ENCODE measurements around the gene REN. TPM values are rescaled to one million over a fixed set of nuclear protein-coding genes. Genes with fewer than 3 reads are reported as not detected.

REN gene
- total RNA-seq, 1 donor from 2014 or later, result not detected

DNA sequence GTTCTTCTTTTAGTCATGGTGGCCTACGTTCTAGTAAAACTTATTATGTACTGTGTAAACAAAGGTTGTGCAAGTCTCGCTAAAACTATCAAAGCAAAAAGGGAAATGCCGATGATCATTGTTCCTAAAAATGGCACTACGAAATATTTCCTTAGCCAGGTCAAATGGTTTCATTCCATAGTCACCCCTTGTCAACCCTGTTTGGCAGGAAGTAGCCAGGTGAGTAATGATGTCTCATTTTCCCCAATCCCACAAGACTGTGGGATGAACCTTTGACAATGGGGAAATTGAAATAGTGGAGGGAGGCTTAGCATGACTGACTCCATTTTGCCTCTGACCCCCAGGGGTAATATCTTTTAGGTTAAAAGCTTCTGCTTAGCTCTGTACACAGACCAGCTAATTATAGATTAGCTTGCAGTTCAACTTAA is 5.6 kb upstream of the REN start:
- TF ChIP-seq, protein P1, sequence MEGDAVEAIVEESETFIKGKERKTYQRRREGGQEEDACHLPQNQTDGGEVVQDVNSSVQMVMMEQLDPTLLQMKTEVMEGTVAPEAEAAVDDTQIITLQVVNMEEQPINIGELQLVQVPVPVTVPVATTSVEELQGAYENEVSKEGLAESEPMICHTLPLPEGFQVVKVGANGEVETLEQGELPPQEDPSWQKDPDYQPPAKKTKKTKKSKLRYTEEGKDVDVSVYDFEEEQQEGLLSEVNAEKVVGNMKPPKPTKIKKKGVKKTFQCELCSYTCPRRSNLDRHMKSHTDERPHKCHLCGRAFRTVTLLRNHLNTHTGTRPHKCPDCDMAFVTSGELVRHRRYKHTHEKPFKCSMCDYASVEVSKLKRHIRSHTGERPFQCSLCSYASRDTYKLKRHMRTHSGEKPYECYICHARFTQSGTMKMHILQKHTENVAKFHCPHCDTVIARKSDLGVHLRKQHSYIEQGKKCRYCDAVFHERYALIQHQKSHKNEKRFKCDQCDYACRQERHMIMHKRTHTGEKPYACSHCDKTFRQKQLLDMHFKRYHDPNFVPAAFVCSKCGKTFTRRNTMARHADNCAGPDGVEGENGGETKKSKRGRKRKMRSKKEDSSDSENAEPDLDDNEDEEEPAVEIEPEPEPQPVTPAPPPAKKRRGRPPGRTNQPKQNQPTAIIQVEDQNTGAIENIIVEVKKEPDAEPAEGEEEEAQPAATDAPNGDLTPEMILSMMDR (IDR thresholded peaks at IDR 0.05), result no peak
- DNase-seq (ENCODE audit: low spot score in 2 of 2), result no peak
- H3K4me3 ChIP-seq, result no peak overlapping the region

DNA sequence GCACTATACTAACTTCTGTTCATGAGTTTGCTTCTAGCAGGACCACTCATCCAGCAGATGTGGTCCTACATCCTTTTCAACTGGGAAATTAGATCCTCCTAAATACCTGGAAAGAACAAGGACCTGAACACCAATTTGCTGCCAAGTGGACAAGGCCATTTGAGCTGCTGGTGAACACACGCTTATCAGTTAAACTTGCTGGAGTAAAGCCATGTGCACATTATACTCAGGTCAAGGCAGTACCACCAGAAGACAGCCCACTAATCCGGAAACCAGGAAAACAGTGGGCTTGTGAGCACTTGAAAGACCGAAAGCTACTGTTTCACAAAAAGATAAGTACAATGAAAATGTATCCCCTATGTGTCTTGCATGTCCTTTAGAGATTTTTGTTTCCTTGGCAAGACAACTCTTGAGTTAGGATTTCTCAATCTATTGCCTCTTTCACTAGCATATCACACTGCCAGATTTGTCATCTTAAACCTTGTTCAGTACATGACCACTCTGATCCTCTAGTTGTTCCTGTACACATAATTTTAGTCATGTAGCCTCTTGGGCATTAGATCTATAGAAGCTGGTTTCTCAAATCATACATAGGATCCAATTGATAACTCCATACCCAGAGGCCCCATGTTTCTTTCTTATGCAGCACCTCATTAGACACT is 4.5 kb upstream of the REN start:
- no peak for DNase-seq (ENCODE audit: low spot score in 2 of 2)
- H3K4me3 ChIP-seq, result no peak overlapping the region
- no peaks in the 10 kb centered on the region for H3K27me3 ChIP-seq
- no peaks in the 10 kb centered on the region for H3K36me3 ChIP-seq
- intact Hi-C loops (cut with DNase I), result no loop called here
- H3K4me1 ChIP-seq, result no peaks in the 10 kb centered on the region
- H3K27ac ChIP-seq, result no peak overlapping the region
- H3K9me3 ChIP-seq, result peaks cover 3 to 25% of the 10 kb centered on the region in 2 donors
- TF ChIP-seq, protein P1 (IDR thresholded peaks at IDR 0.05), result no peak

More for the DNA sequence above, 5.6 kb upstream of the REN start:
- no peaks in the 10 kb centered on the region for H3K4me1 ChIP-seq
- peaks cover 3 to 25% of the 10 kb centered on the region in 2 donors for H3K9me3 ChIP-seq
- H3K36me3 ChIP-seq, result no peaks in the 10 kb centered on the region
- intact Hi-C loops (cut with DNase I), result no loop called here
- no peak overlapping the region for H3K27ac ChIP-seq
- no peaks in the 10 kb centered on the region for H3K27me3 ChIP-seq

- peaks cover 3 to 25% of the 10 kb centered on the region in 2 donors for H3K9me3 ChIP-seq
- H3K27ac ChIP-seq, result no peak overlapping the region
- no peak for DNase-seq (ENCODE audit: low spot score in 2 of 2)
- H3K4me3 ChIP-seq, result no peak overlapping the region
- no peaks in the 10 kb centered on the region for H3K27me3 ChIP-seq
- intact Hi-C loops (cut with DNase I), result no loop called here
- TF ChIP-seq, protein P1 (IDR thresholded peaks at IDR 0.05), result no peak
- H3K4me1 ChIP-seq, result no peaks in the 10 kb centered on the region
- H3K36me3 ChIP-seq, result no peaks in the 10 kb centered on the region
Observed at GRCh38 chr1:204169858-204170257, 3.7 kb upstream of the REN start.

- peaks cover 3 to 25% of the 10 kb centered on the region in 2 donors for H3K9me3 ChIP-seq
- intact Hi-C loops (cut with DNase I), result no loop called here
- no peak overlapping the region for H3K4me3 ChIP-seq
- TF ChIP-seq, protein P1 (IDR thresholded peaks at IDR 0.05), result no peak
- no peak overlapping the region for H3K27ac ChIP-seq
- H3K27me3 ChIP-seq, result no peaks in the 10 kb centered on the region
- H3K4me1 ChIP-seq, result no peaks in the 10 kb centered on the region
- no peak for DNase-seq (ENCODE audit: low spot score in 2 of 2)
- H3K36me3 ChIP-seq, result no peaks in the 10 kb centered on the region
Observed at GRCh38 chr1:204167730-204168129, 1.6 kb upstream of the REN start.

DNA sequence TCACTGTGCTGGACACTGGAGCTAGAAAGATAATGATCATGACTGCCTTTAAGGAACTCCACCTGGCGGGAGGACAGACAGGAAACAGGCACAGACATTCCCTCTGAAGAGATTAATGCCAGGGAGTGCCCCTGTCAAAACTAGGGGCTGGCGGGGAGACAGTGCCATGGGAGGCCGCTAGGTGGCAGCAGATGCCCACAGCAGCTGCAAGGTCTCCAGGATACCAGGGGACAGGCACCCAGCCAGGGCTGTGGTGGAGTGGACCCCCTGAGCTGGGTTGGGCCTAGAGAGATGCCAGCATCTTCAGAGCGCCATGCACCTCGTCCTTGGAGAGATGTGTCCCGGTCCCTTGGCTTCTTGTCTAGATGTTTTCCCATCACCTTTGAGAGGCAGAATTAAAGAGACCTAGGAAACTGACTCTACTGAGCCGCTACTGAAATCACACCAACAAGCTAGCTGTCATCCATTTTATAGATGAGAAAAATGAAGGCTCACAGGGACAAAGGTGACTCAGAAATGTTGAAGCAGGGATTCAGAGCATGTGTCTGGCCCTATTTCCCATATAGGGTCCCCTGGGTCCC is 3.6 kb downstream of the REN start:
- H3K27ac ChIP-seq, result no peak overlapping the region
- peak in 1 of 2 donors; percentile 84 for DNase-seq (ENCODE audit: low spot score in 2 of 2)
- no peaks in the 10 kb centered on the region for H3K36me3 ChIP-seq
- intact Hi-C loops (cut with DNase I), result loop anchor here (1.0 to 2.0 kb wide), 2 partner anchors 44 to 201 kb away; no protein-coding TSS in a partner anchor
- H3K27me3 ChIP-seq, result no peaks in the 10 kb centered on the region
- H3K4me3 ChIP-seq, result no peak overlapping the region
- TF ChIP-seq, protein P1 (IDR thresholded peaks at IDR 0.05), result peak; percentile 87 to 99 (median 92)
- H3K4me1 ChIP-seq, result no peaks in the 10 kb centered on the region
- H3K9me3 ChIP-seq, result no peaks in the 10 kb centered on the region
